HG03432 (cell line): ENCODE measurements around the gene TSPAN14.
"Not testable (repeated sequence)": the region's sequence is repeated elsewhere in the genome, so short reads cannot be mapped to it uniquely, and the experiment has no call there.

Experiments
- ATAC-seq: cut with Tn5 transposase; IDR thresholded peaks from one replicate; pipeline ENCODE4 v1.9.1; 2021; ENCODE audit warnings: mild to moderate bottlenecking, moderate library complexity; ENCODE audit not compliant: unreplicated experiment

The TSPAN14 gene, protein sequence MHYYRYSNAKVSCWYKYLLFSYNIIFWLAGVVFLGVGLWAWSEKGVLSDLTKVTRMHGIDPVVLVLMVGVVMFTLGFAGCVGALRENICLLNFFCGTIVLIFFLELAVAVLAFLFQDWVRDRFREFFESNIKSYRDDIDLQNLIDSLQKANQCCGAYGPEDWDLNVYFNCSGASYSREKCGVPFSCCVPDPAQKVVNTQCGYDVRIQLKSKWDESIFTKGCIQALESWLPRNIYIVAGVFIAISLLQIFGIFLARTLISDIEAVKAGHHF

DNA sequence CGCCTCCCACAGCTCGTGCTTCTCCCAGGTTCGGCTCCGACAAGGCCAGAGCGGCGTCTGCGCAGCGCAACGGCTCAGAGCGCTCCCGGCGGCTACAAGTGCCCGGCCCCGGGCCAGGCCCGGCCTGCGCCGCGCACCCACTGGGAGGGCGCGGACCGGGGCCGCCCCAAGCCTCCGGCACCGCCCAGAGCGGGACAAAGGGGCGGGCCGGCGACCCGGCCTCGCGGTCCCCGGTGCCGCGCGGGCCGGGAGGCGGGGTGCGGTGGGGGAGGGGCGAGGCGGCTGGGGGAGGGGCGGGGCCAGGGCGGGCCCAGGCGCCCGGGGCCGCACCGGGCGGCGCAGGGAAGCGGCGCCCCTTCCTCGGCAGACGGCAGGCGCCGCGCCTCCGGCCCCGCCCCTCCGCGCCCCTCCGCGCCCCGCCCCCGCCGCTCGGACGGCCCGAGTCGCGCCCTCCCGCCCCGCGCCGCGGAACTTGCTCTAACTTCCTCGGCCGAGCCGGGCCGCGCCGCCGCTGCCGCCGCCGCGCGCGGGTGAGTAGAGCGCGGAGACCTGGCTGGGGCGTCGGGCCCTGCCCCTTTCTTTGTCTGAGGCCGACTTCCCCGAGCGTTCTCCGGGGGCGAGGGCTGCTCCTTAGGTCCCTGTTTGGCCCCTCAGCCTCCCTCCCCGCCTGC is at the start of gene TSPAN14:
Gene TSPAN14, plus strand, starts transcription at position 469 of the 671 bp plus-strand sequence. CDS start 34,924 bp downstream, outside the sequence.
- peak; percentile 73 for ATAC-seq

DNA sequence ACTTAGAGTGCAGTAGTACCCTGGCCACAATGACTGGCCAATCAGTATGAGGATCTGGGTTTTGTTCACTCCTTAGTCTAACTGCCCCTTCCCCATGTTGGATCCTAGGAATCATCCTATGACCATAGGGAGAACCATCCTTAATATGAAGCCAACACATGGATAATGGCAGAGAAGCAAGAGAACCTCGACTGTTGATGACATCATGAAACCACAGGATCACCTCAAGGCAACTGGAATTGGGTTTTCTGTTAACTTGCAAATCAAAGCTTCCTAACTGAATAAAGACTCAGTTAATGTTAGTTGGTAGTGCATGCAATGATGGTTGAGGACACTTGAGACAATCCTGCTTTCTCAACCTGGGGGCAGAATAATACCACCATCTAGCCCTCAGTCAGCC is 49.1 kb upstream of the TSPAN14 start:
- no peak for ATAC-seq

DNA sequence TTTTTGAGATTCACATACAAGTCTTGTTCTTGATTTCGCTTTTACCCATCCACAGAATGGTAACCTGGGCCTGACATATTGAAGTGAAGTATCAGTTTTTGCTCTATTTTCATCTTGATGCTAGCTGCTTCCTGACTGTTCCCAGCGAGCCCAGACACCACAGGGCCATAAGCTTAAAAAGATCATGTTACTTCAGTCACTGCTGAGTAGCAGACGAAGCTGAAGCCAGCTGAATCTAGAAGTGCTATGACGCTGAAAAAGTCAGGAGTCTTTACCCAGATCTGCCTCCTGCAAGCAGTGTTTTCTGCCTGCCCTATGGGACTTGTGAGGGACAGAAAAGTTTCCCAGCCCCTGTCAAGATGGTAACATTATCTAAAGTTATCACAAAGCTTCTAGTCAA is 48.5 kb upstream of the TSPAN14 start:
- ATAC-seq: no peak

DNA sequence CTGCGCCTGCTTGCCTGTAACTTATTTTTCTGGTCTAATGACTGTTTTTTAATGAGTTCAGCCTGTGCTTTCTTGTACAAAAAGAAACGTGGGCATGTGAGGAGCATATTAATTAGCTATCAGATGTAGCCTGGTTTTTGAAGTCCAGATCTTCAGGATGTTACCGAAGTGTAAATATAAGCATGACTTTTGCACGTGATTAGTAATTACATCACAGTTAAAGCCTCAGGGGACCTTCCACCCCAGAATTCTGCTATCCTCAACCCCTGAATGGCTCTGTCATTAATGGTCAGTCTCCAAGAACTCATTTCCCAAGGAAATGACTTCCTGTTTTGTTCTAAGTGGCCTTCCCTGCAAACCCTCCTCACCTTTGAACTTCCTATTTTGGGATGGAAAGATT is 47.9 kb upstream of the TSPAN14 start:
- ATAC-seq: no peak

DNA sequence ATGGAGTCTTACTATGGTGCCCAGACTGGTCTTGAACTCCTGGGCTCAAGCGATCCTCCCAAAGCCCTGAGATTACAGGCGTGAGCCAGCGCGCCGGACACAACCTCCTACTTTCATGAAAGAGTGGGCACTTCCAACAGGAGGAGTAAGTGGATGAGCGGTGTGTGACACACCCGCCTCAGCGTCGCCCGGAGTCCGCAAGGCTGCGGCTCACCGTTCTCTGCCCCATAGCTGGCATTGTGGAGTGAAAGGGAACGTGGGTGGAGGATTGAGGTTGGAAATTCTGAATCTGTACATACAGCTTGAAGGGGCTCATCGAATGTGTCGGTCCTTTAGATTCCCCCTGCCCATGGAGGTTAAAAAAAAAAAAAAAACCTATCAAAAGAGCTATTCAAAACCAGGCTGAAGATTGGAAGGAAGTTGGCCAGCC is 46.3 kb upstream of the TSPAN14 start:
- ATAC-seq: peak; percentile 29

DNA sequence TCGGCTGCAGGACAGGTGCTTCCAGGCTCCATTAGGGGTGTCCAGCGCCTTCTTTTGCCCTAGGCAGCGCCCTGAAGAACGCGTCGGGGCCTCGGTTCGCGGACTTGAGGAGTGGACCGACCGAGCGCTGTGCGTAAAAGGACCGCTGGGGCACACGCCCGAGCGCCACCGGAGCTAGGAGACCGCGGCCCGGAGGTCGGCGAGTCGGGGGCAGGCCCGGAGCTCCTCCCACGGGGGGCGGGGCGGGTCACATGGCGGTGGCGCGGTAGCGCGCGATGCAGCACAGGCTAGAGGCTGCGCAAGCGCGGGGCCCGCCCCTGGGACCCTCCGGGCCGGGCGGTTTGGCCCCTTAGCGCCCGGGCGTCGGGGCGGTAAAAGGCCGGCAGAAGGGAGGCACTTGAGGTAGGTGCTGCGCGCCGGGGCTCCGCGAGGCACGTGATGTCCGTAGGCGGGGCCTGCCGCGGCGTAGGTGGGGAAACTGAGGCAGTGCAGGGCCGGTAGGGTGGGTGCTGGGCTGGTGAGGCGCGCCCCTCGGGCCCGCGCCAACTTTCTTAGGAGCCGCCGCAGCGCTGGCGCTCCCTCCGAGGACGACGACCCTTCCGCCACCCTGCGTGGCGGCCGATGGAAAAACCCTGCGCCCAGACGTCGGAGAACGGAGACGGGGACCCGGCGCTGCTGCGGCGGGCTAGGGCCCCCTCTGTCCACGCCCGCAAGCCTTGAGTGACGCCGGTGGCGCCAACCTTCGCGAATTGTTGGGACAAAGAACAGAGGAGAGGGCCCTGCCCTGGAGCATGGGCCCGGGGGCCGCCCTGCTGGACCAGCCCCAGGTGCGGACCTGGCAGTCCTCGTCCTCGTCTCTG is 45.6 kb upstream of the TSPAN14 start, which contains the start of gene PRXL2A:
Gene PRXL2A, plus strand, starts transcription at position 310 of the 860 bp plus-strand sequence. CDS start 11,917 bp downstream, outside the sequence.
- ATAC-seq: peak; percentile 99

DNA sequence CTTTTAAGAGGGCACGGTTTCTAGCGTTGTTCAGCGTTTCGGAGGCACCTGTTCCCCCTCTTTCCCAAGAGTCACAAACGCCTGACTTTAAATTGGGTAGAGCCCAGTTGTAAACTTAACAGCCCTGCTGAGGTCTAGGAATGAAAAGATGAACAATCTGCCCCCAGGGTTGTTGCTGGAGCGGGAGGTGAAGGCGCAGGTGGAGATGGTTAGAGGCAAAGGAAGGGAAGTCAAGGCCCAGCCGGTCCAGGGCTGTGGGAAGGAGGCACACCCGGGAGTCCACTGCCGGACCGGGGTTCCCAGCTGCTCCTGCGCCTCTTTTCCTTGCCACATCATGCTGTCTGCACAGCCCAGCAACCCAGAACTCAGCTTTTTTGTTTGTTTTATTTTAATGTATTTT is 45.0 kb upstream of the TSPAN14 start:
- ATAC-seq: no peak

DNA sequence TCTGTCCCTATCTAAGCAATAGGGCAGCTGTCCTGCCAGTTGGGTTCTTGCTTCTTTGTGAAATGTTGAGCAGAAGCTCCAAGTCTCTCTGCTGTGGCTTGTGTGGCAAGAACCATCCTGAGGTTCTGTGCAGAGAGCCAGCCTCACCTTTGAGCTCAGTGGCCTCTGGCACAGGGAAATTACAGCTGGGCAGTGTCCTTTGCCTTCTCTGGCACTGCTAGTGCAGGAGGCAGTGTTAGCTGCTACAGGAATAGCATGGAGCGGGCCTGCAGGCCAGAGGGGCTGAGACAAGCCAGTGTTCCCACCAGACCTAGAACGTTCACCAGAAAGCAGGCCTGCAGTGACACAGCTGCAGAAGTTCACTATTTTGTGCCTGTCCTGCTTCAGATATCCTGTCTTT is 44.0 kb upstream of the TSPAN14 start:
- ATAC-seq: no peak

DNA sequence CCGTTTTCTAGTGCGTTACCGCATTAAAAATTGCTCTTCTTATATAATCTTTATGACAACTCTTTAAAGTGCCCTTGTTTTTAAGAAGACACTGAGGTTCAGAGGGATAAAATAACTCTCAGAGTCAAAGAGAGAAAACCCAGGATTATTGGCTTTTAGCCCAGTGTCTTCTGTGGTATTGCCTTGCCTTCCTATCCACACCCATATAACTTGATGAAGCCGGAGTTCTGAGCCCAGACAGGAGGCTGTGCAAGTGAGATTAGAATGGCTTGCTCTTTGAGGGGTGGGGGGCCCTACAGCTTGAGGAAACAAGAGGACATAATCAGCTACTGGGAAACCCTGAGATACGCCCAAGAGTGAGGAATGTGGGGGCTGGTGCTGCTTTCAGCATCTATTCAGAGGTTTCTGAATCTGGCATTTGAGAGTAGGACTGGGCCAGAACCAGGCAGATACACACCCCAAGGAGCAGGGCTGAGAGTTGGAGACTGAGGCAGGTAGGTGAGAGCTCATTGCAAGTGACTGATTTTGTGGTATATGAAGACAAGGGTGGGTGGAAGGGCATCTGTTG is 43.4 kb upstream of the TSPAN14 start:
- no peak for ATAC-seq

DNA sequence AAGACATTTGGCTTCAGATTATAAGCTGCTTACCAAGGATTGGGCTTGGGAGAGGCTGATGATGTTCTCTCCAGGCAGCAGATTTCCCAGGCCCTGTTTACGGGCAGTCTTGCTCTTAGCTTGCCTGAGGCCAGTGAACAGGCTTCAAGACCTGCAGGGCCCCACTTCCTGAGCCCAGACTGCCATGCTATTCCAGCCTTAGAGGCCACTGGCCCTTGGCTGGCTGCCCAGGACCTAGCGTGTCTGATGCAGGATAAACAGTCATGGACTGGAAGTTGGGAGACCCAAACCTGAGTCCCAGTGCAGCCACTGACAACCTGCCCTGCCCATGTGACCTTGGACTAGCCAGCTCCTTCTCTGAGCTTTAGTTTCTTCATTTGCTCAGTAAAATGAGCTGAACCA is 42.8 kb upstream of the TSPAN14 start:
- no peak for ATAC-seq

DNA sequence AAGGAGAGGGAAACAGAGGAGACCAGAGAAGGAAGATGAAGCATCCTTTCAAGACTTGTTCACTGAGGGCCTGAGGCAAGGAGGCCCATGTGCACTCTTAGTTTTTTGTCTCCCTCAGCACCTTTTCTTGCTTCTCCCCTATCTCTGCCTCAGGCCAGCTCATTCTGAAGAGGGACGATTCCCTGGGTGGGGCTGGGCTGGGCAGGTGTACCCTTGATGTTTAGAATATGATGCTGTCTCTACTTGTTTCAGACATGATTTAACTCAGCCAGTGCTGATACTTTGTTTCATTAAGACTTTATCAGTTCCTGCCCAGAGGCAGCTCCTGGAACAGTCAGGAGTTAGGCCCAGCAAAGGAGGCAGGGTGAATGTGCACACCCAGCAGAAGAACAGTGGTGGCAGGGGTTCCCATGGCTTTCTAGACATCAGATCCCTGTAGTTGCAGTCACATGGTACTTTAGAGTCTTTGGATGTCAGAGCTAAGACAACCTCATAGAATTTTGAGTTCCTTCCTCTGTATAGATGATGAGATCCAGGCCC is 42.4 kb upstream of the TSPAN14 start:
- ATAC-seq: no peak

DNA sequence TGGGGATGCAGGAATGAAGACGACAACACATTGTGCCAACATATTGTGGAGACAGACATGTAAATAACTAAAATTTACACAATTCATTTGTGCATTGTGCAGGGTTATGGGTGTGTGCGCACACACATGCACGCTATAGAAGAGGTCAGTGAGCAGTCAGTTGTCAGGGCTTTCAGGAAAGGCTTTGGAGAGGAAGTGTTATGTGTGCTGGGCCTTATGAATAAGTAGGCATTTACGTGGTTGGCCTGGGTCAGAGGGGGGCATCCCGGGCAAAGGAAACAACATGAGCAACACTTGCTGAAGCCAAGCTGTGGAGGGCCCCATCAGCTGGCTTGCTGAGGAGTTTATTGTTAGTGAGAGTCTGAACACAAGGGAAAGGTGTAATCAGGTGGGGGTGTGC is 41.6 kb upstream of the TSPAN14 start:
- ATAC-seq: no peak

DNA sequence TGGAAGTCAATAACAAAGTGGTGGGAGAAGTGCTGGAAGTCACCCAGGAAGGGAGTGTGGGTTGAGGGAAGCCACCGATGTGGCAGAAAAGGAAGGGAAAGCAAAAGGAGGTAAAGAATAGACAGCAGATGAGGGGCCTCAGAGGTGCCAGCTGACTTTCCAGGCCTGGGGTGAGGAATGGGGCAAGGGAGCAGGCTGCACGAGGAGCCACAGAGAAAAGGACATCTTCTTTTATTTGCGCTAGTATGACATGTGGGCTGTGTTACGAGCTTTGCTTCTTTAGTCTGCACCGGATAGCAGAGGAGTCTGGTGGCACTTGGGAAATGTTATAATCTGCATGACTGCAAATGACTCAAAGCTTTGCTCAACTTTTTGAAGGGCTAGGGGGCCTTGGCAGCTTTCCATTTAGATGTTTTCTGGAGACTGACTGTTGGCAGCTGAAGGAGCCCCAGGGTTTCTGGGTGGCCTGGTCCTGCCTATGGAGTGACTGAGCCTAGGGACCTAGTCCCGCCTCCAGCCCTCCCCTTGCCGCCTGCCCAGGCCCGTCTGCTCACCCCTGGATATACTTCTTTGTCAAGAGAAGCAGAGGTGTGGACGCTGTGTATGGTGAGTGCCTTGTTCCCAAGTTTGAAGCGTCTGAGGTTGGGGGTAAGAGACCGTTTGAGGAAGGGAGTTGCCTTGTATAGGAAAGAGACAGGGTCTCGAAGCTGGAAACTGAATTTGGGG is 40.7 kb upstream of the TSPAN14 start:
- ATAC-seq: no peak

DNA sequence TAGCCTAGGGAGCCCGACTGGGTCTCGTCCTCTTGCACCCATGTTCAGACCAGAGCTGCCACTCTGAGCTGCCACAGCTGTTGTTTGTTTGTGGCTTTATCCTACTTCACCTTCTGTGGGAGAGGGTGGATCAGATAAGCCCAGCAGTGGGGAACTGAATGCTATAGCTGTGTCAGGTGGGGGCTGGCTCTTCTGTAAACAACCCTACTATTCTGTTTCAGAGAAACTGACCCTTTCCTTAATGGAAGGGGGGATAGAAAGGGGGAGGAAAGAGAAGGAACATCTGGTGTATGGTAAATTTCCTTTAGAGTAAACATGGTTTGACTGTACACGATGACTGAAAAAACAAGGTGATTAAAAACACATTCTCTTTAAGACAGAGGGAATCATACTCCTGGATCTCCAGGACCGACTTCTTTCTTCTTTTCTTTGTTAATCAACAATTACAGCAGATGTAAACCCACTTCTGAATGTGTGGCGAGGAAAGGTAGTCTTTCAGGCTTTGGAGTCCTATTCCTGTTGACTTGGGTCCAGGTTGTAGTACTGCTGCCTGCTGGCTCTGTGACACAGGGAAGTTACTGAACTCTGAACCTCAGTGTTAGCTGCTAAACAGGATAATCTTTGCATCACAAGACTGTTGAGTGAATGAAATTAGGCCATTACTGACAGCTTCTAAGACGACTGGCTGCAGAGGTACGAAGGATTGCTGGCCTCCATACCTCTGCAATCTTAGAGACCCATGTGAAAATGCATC is 39.8 kb upstream of the TSPAN14 start:
- no peak for ATAC-seq

DNA sequence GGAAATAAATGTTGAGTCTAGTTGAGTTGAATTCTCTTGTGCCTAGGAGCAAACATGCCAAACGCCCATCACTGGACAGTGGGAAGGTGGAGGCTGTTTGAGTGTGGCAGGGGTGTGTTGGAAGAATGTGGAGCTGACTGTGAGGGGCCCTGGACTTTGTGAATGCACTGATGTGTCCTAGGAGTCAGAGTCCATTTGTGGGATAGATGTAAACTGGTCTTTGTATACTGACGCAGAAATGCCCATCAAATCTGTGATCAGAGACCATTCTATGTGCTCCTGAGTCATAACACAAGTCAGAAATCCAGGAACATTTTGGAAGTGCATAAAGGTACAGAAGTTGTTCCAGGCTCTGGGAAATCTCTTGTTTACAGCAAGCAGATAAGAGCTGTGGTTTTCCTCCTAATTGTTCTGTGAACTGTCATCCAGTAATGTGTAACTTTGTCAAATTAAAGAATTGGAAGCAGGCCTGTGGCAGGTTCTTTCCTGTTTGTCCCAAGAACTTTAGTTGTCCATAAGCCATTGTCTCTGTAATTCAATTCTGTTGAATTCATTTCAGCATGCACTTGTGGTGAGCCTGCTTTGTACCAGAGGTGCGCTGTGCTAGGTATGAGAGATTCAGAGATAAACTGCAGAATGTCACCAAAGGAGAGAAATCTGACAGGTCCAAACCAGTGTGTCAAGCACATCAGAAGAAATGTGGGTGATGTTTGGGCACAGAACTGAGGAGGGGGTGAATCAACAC is 38.2 kb upstream of the TSPAN14 start:
- ATAC-seq: no peak

DNA sequence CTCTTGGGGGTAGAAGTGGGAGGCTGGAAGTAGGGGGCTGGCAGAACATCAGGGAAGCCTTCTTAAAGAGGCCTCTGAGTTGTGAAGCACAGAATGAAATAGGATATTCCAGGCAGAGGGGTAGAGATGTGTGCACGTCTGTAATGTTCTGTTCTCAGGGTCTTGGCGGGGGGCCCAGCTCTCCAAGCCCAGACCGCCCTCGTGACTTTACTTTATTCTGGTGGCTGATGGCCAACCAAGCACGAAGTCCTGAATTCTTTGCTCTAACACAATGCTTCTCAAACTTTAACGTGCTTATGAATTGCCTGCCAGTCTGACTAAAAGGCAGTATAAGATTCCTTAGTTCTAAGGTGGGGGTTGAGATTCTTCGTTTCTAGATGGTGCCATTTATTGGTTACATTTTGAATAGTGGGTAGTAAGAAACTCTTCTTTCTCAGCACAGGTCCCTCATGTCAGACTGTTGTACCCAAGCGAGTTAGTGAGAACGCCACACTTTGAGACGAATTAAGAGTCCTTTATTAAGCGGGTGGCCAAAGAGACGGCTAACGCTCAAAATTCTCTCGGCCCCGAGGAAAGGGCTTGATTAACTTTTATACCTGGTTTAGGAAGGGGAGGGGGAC is 37.5 kb upstream of the TSPAN14 start:
- ATAC-seq: no peak

DNA sequence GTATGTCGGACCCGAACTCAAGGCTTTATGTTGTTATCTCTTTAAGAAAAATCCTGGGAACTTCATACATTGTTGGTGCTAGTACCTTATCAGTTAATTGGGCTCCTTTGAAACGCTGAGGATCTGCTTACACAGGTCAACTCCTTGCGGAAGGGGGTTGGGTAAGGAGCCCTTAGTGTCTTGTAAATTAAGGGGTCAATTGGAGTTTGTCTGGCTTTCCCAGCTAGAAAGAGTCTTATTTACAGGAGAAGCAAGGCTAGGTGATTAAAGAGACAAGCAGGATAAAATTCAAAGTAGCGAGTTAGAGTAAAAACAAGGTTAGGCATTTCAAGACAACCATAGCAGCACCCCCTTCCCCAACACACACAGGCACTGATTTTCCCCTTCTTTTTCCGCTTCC is 36.9 kb upstream of the TSPAN14 start:
- not testable (repeated sequence) for ATAC-seq

DNA sequence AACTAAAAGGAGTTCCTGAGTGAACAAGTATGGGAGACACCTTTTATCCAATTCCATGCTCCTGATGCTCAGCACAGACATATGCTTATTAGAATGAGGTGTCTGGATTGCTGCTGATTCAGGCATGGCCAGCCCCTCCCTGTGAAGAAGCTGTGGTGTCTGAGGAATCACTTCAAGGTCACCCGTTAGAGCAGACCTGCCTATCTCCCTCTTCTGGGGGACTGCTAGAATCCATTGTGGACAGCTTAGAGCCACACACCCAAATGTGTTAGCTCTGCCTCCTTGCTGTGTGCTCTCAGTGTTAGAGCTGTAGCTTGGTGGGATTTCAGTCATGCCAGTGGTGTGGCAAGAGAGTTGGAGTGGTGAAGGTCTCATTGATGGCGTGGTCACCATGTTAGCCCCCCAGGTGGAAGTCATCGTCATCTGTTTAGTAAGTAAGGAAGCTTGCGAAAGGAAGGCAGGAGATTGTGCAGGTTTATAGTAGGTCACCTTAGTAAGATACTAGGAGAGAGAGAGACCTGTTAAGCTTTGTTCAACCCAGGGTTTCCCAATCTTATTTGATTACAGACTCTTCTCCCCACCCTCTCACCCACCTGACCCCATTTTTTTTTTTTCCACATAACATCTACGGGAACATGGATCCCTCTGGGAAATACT is 32.9 kb upstream of the TSPAN14 start:
- ATAC-seq: peak; percentile 8
